Thyroid gland (tissue), 4 donors: ENCODE measurements around the gene ST6GALNAC3.

Experiments used
- CTCF ChIP-seq, 6 experiments: fragments of 200-600 bp in 3 of 6; fragments of 450-650 bp in 3 of 6; sonication (generic) in 3 of 6; IDR thresholded peaks; one replicate each; pipeline ENCODE4 v1.5.1; 2016 to 2019; ENCODE audit warnings: antibody characterized with exemption in 6 of 6, mild to moderate bottlenecking in 2 of 6, inconsistent platforms in 1 of 6, moderate library complexity in 1 of 6
- POLR2A ChIP-seq, 2 donors: fragments of 450-650 bp; IDR thresholded peaks; one replicate each; pipeline ENCODE4 v1.6.1; 2017; ENCODE audit warnings: antibody characterized with exemption in 2 of 2, mild to moderate bottlenecking in 2 of 2, moderate library complexity in 1 of 2

GRCh38 chr1:76542359-76542758 lies 467.8 kb downstream of the ST6GALNAC3 start:
- TF ChIP-seq CTCF (IDR thresholded peaks at IDR 0.05) (no peak), POLR2A (IDR thresholded peaks at IDR 0.05) (no peak)
